Measurements from ENCODE around the gene GFY.

GFY gene, protein sequence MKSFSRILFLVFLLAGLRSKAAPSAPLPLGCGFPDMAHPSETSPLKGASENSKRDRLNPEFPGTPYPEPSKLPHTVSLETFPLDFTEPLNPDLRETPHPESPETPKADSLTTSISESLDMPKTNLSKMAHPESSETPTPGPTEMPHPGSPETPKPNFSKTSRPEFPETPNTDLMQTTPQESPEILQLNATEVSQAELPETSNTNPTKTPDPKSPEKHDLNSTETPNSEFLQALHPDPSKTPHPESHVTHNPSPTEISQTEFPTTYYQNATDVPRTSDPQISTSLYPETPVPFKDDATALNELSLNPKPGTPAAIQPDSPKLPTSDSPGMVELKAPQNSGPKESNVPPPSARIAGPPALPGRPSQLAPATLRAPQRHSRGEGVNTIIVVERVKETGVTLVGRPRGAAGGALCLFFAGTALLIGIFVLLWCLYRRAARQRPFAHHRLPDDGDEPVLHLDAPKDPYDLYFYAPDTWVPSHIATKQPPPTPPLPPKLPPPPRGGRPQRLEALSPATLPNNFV

DNA sequence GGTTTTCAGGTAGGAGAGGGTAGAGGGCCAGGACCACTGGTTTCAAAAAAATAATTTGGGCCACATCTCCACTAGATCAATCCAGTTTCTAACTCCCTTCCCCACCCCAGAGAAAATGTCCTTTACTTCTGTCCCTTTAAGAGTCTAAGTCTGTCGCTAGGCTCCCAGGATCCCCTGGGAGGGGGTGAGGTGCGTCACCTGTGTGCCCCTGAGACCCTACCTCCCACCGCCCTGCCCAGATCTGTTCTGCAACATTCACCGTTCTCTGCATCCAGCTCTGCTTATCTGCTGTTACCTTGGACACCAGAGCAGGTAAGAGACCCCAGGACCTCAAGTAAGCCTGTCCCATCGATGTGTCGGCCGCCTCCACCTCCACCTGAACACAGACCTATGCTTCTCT is at the start of gene GFY:
Gene GFY, plus strand, starts transcription at position 211 of the 400 bp plus-strand sequence. CDS start 1,043 bp downstream, outside the sequence.
- DNase-seq (ENCODE audit: low read depth), result no peak

DNA sequence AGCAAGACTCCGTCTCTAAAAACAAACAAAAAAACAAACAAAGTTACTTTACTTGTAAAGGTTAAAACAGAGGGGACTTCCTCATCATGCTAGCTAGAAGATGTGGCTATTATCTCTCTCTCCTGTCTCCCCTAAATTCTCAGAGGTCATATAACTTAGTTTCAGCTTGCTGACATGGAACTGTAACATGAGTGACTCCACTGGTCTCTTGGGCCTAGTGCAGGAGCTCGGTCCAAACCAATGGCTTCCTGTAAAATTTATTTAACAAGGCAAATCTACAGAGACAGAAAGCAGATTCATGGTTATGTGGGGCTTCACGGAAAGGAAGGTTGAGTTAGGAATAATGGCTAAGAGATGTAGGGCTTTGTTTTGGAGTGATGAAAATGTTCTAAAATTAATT is 46.7 kb upstream of the GFY start:
- no peak for DNase-seq (ENCODE audit: low read depth)

DNA sequence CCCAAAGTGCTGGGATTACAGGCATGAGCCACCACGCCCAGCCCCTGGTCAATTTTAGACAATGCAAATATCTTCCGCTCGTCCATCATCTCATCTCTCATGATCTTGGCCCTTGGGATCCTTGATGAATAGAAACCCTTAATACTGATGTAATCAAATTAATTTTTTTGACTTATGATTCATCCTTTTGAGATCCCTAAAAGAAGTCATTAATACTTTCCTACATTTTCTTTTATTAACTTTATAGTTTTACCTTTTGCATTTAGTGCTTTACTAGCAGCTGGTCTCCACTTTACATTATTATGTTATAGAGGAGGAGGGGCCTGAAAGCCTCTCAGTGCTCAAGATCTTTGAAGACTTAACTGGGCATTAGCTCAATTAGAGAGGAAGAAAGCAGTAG is 44.8 kb upstream of the GFY start:
- DNase-seq (ENCODE audit: low read depth), result no peak

DNA sequence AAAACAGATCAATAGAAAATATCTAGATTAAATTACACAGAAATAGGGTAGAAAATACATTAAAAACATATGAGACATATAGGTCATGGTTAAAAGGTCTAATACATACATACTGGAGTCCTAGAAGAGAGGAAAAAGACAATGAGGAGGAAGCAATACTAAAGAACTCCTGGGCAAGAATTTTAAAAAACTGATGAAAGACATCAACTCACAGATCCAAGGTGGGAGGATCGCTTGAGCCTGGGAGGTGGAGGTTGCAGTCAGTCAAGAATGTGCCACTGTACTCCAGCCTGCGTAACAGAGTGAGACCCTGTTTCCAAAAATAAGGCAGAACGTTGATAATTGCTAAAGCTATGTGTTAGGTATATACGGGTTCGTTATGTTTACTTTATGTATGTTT is 42.5 kb upstream of the GFY start:
- DNase-seq (ENCODE audit: low read depth), result no peak

DNA sequence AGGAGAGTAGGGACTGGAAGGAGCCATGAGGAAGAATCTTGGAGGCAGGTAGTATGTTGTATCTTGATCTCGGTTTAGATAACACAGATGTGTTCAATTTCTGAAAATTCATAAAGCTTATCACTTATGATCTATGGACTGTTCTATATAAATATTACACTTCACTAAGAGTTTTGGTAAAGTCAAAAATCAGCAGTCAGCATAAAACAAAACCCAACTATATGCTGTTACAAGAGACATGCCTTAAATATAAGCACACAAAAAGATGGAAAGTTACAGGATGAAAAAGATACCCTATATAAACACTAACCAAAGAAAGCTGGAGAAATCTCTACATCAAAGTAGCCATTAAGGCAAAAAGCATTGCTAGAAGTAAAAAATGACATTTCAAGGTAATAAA is 41.6 kb upstream of the GFY start:
- DNase-seq (ENCODE audit: low read depth), result no peak

DNA sequence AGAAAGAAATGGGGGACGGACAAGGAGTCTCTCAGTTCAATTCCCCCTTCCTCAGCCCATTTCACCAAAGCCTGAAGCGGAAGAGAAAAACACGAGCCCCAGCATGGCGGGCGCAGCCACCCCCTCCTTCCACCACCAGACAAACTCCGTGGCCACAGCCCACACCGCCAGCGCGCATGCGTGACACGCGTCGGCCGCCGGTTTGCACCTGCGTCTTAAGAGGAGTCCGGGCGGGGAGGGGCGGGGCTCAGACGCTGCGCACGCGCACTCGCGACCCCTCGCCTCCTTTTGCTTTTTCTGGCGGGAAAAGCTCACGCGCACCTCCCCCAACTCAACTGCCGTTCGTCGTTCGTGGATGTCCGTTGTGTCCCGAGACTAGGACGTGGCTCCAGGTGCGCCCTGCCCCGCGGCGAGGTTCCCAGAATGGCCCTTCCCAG is 37.2 kb upstream of the GFY start, which contains the start of gene KASH5:
Gene KASH5, plus strand, starts transcription at position 314 of the 437 bp plus-strand sequence. CDS start 2,635 bp downstream, outside the sequence.
- DNase-seq (ENCODE audit: low read depth), result peak; percentile 82

DNA sequence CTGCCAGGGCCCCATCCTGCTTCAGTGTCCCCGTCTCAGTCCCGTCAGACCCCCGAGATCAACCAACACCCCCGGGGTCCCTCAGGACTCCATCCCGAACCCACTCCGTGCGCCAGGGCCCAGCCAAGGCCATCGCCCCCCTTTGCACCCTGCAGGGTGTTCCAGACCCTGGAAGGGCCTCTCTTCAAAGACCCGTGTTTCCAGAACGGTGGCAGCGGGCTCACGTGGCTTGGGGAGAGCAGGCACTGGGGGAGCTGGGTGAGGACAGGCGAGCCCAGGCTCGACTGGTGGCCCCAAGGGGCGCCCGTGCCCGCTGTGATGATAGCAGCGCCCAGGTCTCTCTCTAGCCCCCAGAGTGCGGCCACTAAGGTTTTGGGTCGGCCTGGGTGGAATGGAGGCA is 35.8 kb upstream of the GFY start:
- no peak for DNase-seq (ENCODE audit: low read depth)

DNA sequence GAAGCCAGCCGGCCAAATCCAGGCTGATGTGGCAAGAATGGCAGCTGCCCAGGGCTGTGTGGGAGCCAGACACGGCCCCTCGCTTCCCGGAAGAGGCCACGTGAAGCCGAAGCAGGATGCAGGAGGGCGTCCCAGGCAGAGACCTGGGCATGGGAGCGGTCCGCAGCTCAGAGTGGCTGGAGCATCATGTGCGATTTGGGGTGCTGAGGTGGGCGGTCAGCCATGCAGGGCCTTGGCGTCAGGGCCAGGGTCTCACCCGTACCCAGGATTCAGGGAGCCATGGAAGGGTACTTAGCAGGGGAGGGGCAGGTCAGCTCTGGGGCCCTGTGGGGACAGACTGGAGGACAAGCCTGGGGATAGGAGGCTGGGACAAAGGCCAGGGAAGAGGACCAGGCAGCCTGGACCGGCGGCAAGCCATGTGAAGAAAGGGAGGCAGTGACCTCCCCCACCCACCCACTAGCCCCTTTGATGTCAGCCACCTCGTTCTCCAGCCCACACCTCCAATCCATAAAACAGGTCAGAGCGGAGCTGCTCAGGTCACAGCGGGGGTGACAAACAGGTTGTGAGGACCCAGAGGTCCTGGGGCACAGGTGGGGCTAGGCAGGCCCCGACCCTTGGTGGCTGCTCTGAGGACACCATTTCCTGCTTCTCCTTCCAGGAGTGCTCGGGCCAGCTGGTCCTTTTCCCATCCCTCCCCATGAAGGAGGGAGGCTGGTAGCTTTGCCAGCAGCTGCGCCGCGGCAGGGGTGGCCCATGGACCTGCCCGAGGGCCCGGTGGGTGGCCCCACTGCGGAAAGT is 34.9 kb upstream of the GFY start:
- DNase-seq (ENCODE audit: low read depth), result no peak

DNA sequence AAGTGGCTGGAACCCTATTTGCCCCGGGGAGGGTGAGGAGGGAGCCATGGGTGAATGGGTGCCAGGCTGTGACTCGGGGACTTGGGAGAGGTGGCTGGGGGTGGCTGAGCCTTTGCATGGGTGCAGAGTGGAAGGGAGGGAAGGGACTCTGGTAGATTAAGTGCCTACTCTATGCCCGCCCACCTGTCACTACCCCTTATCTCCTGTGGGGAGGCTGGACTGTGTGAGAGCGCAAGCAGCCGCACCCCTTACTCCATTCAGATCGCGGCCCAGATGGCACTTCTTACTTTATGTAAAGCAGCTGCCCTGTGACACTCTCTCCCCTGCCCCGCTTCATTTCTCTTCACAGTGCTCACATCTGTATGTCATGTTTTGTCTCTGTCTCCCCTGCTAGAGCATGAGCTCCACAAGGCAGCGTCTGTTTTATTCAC is 34.2 kb upstream of the GFY start:
- DNase-seq (ENCODE audit: low read depth), result no peak

DNA sequence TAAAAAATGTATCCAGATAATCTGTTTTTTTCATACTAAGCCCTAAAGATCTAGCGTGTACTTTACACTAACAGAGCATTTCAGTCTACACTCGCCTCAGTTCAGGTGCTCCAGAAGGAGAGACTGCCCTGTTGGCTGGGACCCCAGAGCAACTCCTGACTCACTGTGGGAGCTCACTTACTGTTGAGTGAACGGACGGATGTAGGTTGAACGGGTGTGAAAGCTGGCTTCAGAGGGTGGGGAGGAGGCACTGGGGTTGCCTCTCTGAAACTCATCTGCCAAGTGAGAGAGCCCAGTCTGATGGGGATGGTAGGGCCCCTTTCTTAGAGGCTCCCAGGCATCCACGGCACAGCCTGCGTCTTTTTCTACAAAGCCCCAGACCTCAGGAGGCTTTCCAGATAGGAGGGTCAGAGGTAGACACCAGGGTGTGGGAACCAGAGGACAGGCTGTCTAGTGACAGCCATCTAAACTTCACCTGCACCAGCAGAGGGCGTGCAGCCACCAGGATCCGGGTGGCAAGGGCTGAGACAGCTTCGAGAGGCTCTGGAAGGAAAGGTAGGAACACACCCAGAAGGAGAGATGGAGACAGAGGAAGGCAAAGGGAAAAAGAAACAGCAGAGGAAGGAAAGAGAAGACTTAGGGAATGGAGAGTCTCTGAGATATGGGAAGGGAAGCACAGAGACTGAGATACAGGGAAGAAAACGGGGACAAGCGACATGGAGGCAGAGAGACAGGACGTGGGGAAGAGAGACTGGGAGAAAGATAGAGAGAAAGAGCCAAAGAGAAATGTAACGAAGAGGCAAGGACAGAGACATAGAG is 33.4 kb upstream of the GFY start:
- DNase-seq (ENCODE audit: low read depth), result peak; percentile 46

DNA sequence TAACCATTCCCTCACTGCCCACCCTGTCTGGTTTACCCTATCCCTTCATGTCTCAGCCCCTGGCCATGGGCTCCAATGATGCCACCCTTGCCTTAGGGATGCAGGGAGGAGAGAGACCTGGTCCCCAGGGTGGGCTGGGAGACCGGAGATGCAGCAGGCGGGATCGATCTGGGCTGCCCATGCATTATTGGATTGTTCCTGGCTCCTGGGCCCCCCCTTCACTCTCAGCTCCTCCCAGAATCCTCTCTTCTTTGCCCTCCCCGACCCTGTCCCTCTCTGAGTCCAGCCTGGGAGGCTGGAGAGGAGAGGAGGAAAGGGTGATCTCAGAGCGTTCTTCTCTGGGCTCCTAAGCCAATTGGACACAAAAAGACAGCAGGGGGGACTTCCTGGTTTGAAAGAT is 31.3 kb upstream of the GFY start:
- DNase-seq (ENCODE audit: low read depth), result no peak

DNA sequence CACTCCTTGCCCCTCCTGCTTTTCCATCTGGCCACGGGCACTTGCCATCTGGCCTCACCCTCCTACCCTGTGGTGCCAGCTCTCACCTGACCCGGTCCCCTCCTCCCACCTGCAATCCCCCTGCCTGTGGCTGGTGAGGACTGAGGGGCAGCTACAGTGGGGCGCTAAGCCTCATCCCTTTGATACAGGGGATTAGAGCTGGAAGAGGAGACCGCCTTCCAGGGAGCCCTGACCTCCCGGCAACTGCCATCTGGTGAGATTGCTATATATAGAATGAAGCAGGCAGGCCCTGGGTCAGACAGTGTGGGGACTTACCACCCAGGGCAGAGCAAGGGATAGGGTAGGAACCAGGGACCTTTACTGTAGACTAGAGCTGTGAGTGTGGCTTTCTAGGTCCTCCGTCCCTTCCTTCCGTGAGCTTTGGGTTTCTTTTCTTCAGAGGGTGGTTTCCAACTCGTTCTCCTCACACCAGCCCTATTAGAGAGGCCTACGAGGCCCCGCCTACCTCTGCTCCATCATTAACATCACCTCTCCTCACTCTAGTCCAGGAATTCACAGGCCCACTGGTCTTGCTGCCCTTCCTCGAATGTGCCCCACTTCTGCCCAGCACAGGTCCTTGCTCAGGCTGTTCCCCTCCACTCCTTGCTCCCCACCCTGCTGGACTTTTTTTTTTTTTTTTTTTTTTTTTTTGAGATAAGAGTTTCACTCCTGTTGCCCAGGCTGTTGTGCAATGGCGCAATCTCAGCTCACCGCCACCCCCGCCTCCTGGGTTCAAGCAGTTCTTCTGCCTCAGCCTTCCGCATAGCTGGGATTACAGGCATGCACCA is 29.4 kb upstream of the GFY start:
- no peak for DNase-seq (ENCODE audit: low read depth)

DNA sequence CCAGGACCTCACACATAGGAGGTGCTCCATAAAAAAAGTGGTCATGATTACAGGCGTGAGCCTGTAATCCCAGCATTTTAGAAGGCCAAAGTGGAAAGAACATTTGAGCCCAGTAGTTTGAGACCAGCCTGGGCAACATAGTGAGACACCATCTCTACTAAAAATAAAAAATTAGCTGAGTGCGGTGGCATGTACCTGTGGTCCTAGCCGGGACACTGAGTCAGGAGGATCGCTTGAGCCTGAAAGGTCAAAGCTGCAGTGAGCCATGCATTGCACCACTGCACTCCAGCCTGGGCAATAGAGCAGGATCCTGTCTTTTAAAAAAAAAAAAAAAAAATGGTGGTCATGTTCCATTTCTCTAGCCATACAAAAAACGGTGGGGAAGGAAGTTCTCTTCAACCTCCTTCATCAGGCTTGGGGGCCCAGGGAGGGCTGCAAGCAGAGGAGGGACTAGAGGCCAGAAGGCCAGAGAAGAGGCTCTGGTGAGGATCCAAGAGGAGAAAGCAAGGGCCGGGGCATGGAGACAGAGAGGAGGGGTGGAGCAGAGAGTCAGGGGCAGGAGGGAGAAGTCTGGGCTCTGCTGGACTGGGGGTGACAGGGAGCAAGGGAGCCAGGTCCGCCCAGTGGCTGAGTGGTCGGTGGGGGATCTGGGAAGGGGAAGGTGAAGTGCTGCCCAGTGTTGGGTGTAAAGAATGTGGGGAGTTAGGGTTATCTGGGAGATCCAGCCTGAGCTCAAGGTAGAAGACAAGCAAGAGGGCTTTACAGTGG is 28.3 kb upstream of the GFY start:
- DNase-seq (ENCODE audit: low read depth), result no peak

DNA sequence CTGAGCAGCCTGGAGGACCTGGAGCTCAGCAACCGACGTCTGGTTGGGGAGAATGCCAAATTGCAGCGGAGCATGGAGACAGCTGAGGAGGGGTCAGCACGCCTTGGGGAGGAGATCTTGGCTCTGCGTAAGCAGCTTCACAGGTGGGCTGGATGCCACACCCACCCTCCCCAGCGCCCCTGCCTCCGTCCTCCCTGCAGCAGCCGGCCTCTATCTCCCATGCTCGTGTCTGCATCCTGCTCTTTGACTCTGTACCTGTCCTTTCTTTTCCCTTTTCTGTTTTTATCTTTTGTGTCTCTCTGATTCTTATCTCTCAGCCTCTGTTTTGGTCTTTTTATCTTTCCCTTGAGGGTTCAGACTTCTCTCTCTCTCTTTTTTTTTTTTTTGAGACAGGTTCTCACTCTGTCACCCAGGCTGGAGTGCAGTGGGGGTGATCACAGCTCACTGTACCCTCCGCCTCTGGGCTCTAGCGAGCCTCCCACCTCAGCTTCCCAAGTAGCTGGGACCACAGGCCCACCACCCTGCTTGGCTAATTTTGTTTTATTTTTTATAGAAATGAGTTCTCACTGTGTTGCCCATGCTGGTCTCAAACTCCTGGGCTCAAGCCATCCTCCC is 27.1 kb upstream of the GFY start:
- no peak for DNase-seq (ENCODE audit: low read depth)

DNA sequence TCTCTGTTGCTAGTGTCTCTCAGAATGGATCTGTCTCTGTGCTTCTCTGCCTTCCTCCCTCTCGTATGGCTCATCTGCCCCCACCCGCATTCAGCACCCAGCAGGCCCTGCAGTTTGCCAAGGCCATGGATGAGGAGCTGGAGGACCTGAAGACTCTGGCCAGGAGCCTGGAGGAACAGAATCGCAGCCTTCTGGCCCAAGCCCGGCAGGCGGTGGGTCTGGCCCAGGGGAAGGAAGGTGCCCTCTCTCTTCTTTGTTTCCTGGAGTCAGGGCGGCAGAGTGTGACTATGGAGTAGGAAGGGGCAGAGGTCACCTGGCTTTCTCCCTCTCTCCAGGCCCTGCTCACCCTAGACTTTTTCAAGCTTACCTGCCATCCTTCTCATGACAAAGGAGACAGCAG is 26.3 kb upstream of the GFY start:
- DNase-seq (ENCODE audit: low read depth), result no peak

DNA sequence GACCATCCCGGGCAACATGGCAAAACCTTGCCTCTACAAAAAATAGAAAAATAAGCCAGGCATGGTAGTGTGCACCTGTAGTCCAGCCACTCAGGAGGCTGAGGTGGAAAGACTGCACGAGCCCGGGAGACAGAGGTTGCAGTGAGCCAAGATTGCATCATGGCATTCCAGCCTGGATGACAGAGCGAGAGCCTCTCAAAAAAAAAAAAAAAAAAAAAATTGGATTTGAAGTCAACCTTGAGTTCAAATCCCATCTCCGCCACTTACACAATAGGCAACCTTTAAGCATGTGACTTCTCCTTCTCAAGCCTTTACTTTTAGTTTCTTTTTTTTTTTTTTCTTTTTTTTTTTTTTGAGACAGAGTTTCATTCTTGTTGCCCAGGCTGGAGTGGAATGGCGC is 25.2 kb upstream of the GFY start:
- no peak for DNase-seq (ENCODE audit: low read depth)

DNA sequence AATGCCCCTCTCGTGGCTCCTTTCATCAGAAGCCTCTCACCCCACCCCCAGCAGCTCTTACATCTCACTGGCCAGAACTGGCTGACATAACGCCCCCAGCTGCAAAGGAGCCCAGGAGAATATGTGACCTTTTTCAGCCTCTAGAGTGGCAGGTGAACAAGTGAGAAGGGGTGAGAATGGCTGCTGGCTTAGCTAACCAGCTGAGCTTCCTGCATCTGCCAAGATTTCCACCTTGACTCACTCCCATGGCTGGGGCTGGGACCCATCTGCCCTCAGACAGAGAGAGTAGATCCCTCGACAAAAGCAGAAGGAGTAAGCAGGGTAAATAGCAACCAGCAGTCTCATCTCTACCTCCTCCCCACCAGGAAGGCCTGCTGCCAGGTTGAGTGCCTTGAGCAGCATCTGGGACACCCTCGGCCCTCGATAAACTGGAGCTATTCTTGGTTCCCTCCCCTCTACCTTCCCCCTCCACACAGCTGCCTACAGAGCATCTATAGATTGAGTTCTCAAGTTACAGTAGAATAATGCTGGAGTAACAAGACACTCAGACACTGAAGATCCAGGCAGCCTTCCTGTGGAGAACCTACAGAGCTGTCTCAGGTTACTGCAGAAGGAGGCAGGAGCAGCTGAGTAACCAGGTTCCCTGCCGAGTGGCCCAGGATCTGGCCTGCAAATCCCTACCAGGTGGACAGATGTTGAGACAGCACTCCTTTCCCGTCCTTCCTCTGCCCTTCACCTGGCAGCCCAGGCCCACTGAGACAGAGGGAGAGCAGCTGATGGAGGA is 21.6 kb upstream of the GFY start:
- no peak for DNase-seq (ENCODE audit: low read depth)

DNA sequence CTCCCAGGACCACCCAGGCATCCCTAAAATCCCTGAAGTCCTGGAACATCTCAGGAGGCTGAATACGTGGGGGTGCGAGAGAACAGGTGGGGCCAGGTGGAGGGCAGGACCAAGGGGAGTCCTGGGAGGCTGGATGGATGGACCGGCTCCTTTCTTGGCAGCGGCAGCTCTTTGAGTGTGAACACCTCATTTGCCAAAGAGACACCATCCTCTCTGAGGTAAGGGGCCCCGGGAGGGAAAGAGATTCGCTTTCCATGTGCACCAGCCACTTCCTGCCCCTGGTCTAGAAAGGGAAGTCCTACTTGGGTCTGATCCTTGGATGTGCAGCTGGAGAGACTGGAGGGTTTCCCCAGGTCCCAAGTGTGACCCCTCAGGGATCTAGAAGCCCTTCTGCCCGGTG is 18.1 kb upstream of the GFY start:
- no peak for DNase-seq (ENCODE audit: low read depth)

DNA sequence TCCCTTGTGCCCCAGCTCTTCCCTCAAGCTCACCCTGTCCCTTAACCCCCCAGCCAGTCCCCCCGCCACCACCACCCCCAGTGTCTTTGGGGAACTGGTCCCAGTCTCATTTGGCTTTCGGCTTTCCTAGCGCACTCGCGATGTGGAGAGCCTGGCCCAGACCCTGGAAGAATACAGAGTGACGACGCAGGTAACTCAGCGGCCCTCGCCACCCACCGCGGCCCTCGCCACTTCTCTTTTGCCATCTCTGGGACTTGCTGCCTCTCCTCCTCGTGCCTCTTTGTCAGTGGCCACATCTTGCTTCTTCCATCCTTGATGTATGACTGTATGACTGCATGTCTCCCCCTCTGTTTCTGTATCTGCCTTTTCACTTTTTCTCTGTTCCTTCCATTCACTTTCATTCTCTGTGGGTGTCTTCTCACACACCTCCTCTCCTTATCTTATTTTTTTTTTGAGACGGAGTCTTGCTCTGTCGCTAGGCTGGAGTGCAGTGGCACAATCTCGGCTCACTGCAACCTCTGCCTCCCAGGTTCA is 17.6 kb upstream of the GFY start:
- no peak for DNase-seq (ENCODE audit: low read depth)
